ES-I3 (cell line): Measurements from ENCODE around the gene KRTAP5-8.

Experiments used
- H3K36me3 ChIP-seq: 2 replicates; pipeline ENCODE4 v1.6.1; 2013; ENCODE audit warnings: mild to moderate bottlenecking, low read length, control low read depth, moderate library complexity; ENCODE audit not compliant: insufficient read depth
- H3K4me1 ChIP-seq: 2 replicates; pipeline ENCODE4 v1.6.1; 2013; ENCODE audit warnings: mild to moderate bottlenecking, control low read depth, low read length; ENCODE audit not compliant: insufficient read depth
- H3K9ac ChIP-seq: 2 replicates; pipeline ENCODE4 v1.6.1; 2013; ENCODE audit warnings: low read depth, mild to moderate bottlenecking, low read length, moderate library complexity
- H3K9me3 ChIP-seq: 2 replicates; pipeline ENCODE4 v1.6.1; 2013; ENCODE audit warnings: mild to moderate bottlenecking, low read length, moderate library complexity; ENCODE audit not compliant: control insufficient read depth, insufficient read depth

The KRTAP5-8 gene

GRCh38 chr11:71544525-71545214, 6.8 kb downstream of the KRTAP5-8 start:
- Histone ChIP-seq H3K9ac (no peak overlapping the region), H3K36me3 (no peaks in the 10 kb centered on the region), H3K4me1 (no peaks in the 10 kb centered on the region), H3K9me3 (no peaks in the 10 kb centered on the region)

- Histone ChIP-seq H3K9me3 (no peaks in the 10 kb centered on the region), H3K36me3 (no peaks in the 10 kb centered on the region), H3K4me1 (no peaks in the 10 kb centered on the region), H3K9ac (no peak overlapping the region)
Observed at GRCh38 chr11:71545405-71545966, 7.7 kb downstream of the KRTAP5-8 start.

- no peaks in the 10 kb centered on the region for H3K9me3 ChIP-seq
- H3K9ac ChIP-seq: no peak within 1 kb of the TSS
- no peaks in the 10 kb centered on the region for H3K36me3 ChIP-seq
- H3K4me1 ChIP-seq: no peaks in the 10 kb centered on the region
Observed at GRCh38 chr11:71548120-71548519, 10.3 kb downstream of the KRTAP5-8 start, which contains the start of gene KRTAP5-9. Gene KRTAP5-9 (plus strand): TSS chr11:71548420. CDS start chr11:71548658, 238 bp downstream.

GRCh38 chr11:71548716-71549151, 10.9 kb downstream of the KRTAP5-8 start:
- H3K9me3 ChIP-seq: no peaks in the 10 kb centered on the region
- H3K36me3 ChIP-seq: no peaks in the 10 kb centered on the region
- no peaks in the 10 kb centered on the region for H3K4me1 ChIP-seq
- H3K9ac ChIP-seq: no peak overlapping the region

GRCh38 chr11:71551711-71552110, 13.9 kb downstream of the KRTAP5-8 start:
- Histone ChIP-seq H3K9ac (no peak overlapping the region), H3K4me1 (no peaks in the 10 kb centered on the region), H3K36me3 (no peaks in the 10 kb centered on the region), H3K9me3 (no peaks in the 10 kb centered on the region)

- no peak overlapping the region for H3K9ac ChIP-seq
- no peaks in the 10 kb centered on the region for H3K4me1 ChIP-seq
- peaks cover 4% of the 10 kb centered on the region; the same call in 1 of the 2 replicates for H3K9me3 ChIP-seq
- no peaks in the 10 kb centered on the region for H3K36me3 ChIP-seq
Observed at GRCh38 chr11:71554996-71555395, 17.2 kb downstream of the KRTAP5-8 start.

- H3K36me3 ChIP-seq: no peaks in the 10 kb centered on the region
- no peak overlapping the region for H3K9ac ChIP-seq
- H3K4me1 ChIP-seq: no peaks in the 10 kb centered on the region
- H3K9me3 ChIP-seq: peaks cover 4% of the 10 kb centered on the region; the same call in 1 of the 2 replicates
Observed at GRCh38 chr11:71555508-71555907, 17.7 kb downstream of the KRTAP5-8 start.

GRCh38 chr11:71556018-71556417, 18.2 kb downstream of the KRTAP5-8 start:
- no peak overlapping the region for H3K9ac ChIP-seq
- H3K36me3 ChIP-seq: no peaks in the 10 kb centered on the region
- peaks cover 4% of the 10 kb centered on the region; the same call in 1 of the 2 replicates for H3K9me3 ChIP-seq
- no peaks in the 10 kb centered on the region for H3K4me1 ChIP-seq

- Histone ChIP-seq H3K4me1 (no peaks in the 10 kb centered on the region), H3K9me3 (peaks cover 8% of the 10 kb centered on the region; the same call in 1 of the 2 replicates), H3K9ac (no peak overlapping the region), H3K36me3 (no peaks in the 10 kb centered on the region)
Observed at GRCh38 chr11:71557257-71557656, 19.4 kb downstream of the KRTAP5-8 start.

- Histone ChIP-seq H3K9me3 (peaks cover 8% of the 10 kb centered on the region; the same call in 1 of the 2 replicates), H3K4me1 (no peaks in the 10 kb centered on the region), H3K9ac (no peak overlapping the region), H3K36me3 (no peaks in the 10 kb centered on the region)
Observed at GRCh38 chr11:71558996-71559395, 21.2 kb downstream of the KRTAP5-8 start.

GRCh38 chr11:71562120-71562519, 24.3 kb downstream of the KRTAP5-8 start:
- Histone ChIP-seq H3K9ac (no peak overlapping the region), H3K9me3 (peaks cover 7% of the 10 kb centered on the region; the same call in 1 of the 2 replicates), H3K36me3 (no peaks in the 10 kb centered on the region), H3K4me1 (0 out of 2 replicates have a peak, but pooled peaks cover 2% of the 10 kb centered on the region)

GRCh38 chr11:71563406-71563805, 25.6 kb downstream of the KRTAP5-8 start:
- no peak overlapping the region for H3K9ac ChIP-seq
- H3K4me1 ChIP-seq: peaks cover 2% of the 10 kb centered on the region; the same call in 1 of the 2 replicates
- no peaks in the 10 kb centered on the region for H3K36me3 ChIP-seq
- H3K9me3 ChIP-seq: peaks cover 4% of the 10 kb centered on the region; the same call in 1 of the 2 replicates

GRCh38 chr11:71564430-71564829, 26.6 kb downstream of the KRTAP5-8 start:
- peaks cover 4% of the 10 kb centered on the region; the same call in 1 of the 2 replicates for H3K9me3 ChIP-seq
- no peak overlapping the region for H3K9ac ChIP-seq
- peaks cover 2% of the 10 kb centered on the region; the same call in 1 of the 2 replicates for H3K4me1 ChIP-seq
- H3K36me3 ChIP-seq: no peaks in the 10 kb centered on the region

GRCh38 chr11:71565263-71565662, 27.4 kb downstream of the KRTAP5-8 start, which contains the start of gene KRTAP5-10:
Gene KRTAP5-10 (plus strand): TSS chr11:71565563. CDS start chr11:71565588, 25 bp downstream.
- Histone ChIP-seq H3K36me3 (no peaks in the 10 kb centered on the region), H3K9ac (no peak within 1 kb of the TSS), H3K9me3 (peaks cover 4% of the 10 kb centered on the region; the same call in 1 of the 2 replicates), H3K4me1 (peaks cover 2% of the 10 kb centered on the region; the same call in 1 of the 2 replicates)
